PC-3 (cell line): ENCODE data around the gene ALG1.

Experiments
- EZH2 ChIP-seq: fragments of 300-600 bp; sonication (generic); IDR thresholded peaks from one replicate; pipeline ENCODE4 v1.6.1; 2017; ENCODE audit warnings: antibody characterized with exemption, mild to moderate bottlenecking, low read length; ENCODE audit not compliant: unreplicated experiment
- EZH2phosphoT487 ChIP-seq: fragments of 300-600 bp; sonication (generic); IDR thresholded peaks from 2 replicates; pipeline ENCODE4 v1.6.1; 2018; ENCODE audit warnings: mild to moderate bottlenecking, antibody characterized with exemption, low read length, borderline replicate concordance
- TF ChIP-seq, protein P1 (sequence below): fragments of 300-600 bp; sonication (generic); conservative IDR thresholded peaks from 2 replicates; pipeline ENCODE4 v1.5.1; 2017; ENCODE audit warnings: antibody characterized with exemption, low read depth, mild to moderate bottlenecking, low read length

DNA sequence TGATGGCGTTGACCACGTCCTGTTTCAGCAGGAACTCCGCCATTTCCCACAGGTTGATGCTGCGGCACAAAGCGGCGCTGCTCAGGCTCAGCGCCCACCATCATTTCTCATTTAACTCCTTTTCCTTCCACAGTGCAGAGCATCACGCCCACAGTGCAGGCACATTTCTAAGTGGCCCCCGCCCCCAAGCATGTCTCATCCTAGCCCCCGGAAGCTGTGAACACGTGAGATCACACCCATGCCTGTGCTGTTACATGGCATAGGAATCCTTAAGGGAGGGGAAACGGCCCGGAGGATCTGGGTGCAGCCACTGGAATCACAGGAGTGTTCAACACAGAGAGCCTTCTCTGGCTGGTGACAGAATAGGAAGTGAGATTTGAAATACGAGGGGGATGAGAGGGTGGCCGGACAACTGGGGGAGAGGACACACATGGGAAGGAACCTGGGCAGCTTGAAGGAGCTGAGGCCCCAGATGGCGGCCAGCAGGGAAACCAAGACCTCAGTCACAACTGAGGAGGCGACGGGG is 42.6 kb upstream of the ALG1 start:
- TF ChIP-seq, protein P1, sequence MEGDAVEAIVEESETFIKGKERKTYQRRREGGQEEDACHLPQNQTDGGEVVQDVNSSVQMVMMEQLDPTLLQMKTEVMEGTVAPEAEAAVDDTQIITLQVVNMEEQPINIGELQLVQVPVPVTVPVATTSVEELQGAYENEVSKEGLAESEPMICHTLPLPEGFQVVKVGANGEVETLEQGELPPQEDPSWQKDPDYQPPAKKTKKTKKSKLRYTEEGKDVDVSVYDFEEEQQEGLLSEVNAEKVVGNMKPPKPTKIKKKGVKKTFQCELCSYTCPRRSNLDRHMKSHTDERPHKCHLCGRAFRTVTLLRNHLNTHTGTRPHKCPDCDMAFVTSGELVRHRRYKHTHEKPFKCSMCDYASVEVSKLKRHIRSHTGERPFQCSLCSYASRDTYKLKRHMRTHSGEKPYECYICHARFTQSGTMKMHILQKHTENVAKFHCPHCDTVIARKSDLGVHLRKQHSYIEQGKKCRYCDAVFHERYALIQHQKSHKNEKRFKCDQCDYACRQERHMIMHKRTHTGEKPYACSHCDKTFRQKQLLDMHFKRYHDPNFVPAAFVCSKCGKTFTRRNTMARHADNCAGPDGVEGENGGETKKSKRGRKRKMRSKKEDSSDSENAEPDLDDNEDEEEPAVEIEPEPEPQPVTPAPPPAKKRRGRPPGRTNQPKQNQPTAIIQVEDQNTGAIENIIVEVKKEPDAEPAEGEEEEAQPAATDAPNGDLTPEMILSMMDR: no peak
- TF ChIP-seq EZH2phosphoT487: no peak
- no peak for TF ChIP-seq EZH2
